Liver (tissue), 9 donors: Measurements from ENCODE around the gene NOP14. TPM values are rescaled to one million over a fixed set of nuclear protein-coding genes. Genes with fewer than 3 reads are reported as not detected.

Experiments used
- DNase-seq: peaks from one replicate; pipeline ENCODE4 v3.0.0-alpha.2; 2017; ENCODE audit warnings: low spot score
- H3K27ac ChIP-seq, 2 donors: one replicate each; pipeline ENCODE4 v1.7.0; 2013; ENCODE audit warnings: inconsistent platforms in 2 of 2, low read length in 2 of 2, control low read depth in 1 of 2, low read depth in 1 of 2, mild to moderate bottlenecking in 1 of 2
- H3K27me3 ChIP-seq, 4 donors: one replicate each; pipeline versions ENCODE4 v1.6.1 to v1.7.0; 2013; ENCODE audit warnings: low read length in 3 of 4, inconsistent platforms in 1 of 4, mild to moderate bottlenecking in 1 of 4, moderate library complexity in 1 of 4; ENCODE audit not compliant: control insufficient read depth in 4 of 4, insufficient read depth in 4 of 4
- H3K36me3 ChIP-seq, 4 donors: one replicate each; pipeline versions ENCODE4 v1.6.1 to v1.7.0; 2013; ENCODE audit warnings: low read length in 3 of 4, mild to moderate bottlenecking in 3 of 4, low read depth in 1 of 4, moderate library complexity in 1 of 4; ENCODE audit not compliant: control insufficient read depth in 4 of 4, insufficient read depth in 3 of 4
- H3K4me1 ChIP-seq, 4 donors: one replicate each; pipeline versions ENCODE4 v1.6.1 to v1.7.0; 2013; ENCODE audit warnings: low read length in 3 of 4, mild to moderate bottlenecking in 3 of 4, moderate library complexity in 1 of 4; ENCODE audit not compliant: control insufficient read depth in 4 of 4, insufficient read depth in 4 of 4
- H3K4me3 ChIP-seq, 3 donors: one replicate each; pipeline versions ENCODE4 v1.6.1 to v1.7.0; 2013; ENCODE audit warnings: low read length in 3 of 3, control low read depth in 1 of 3, low read depth in 1 of 3, mild to moderate bottlenecking in 1 of 3
- H3K9ac ChIP-seq, 2 donors: one replicate each; pipeline ENCODE4 v1.7.0; 2013; ENCODE audit warnings: low read length in 2 of 2, mild to moderate bottlenecking in 2 of 2, moderate library complexity in 2 of 2, control low read depth in 1 of 2, low read depth in 1 of 2
- H3K9me3 ChIP-seq, 4 donors: one replicate each; pipeline versions ENCODE4 v1.6.1 to v1.7.0; 2013; ENCODE audit warnings: low read length in 3 of 4; ENCODE audit not compliant: control insufficient read depth in 4 of 4
- CTCF ChIP-seq: fragments of 150-350 bp; IDR thresholded peaks from 2 replicates; pipeline ENCODE4 v1.5.1; 2017; ENCODE audit warnings: improper control_type of control experiment, low read depth, low read length; ENCODE audit not compliant: missing input control
- EGR1 ChIP-seq, 2 donors: IDR thresholded peaks; 2 replicates each; pipeline ENCODE4 v1.6.1; 2016 to 2018; ENCODE audit warnings: antibody characterized with exemption in 2 of 2, low read depth in 2 of 2
- FOXA2 ChIP-seq: IDR thresholded peaks from 2 replicates; pipeline ENCODE4 v1.6.1; 2016; ENCODE audit warnings: antibody characterized with exemption
- HNF4A ChIP-seq, 2 donors: conservative IDR thresholded peaks; 2 replicates each; pipeline ENCODE4 v1.6.1; 2016; ENCODE audit warnings: antibody characterized with exemption in 2 of 2, mild to moderate bottlenecking in 2 of 2
- HNF4G ChIP-seq: IDR thresholded peaks from 2 replicates; pipeline ENCODE4 v1.6.1; 2016; ENCODE audit warnings: antibody characterized with exemption
- JUND ChIP-seq, 2 donors: IDR thresholded peaks; 2 replicates each; pipeline ENCODE4 v1.6.1; 2016; ENCODE audit warnings: antibody characterized with exemption in 2 of 2
- NR2F2 ChIP-seq: IDR thresholded peaks from 2 replicates; pipeline ENCODE4 v1.6.1; 2016; ENCODE audit warnings: antibody characterized with exemption
- RAD21 ChIP-seq, 2 donors: IDR thresholded peaks; 2 replicates each; pipeline ENCODE4 v1.6.1; 2016; ENCODE audit warnings: antibody characterized with exemption in 2 of 2, mild to moderate bottlenecking in 2 of 2
- REST ChIP-seq: IDR thresholded peaks from 2 replicates; pipeline ENCODE4 v1.6.1; 2016; ENCODE audit warnings: antibody characterized with exemption, mild to moderate bottlenecking
- TAF1 ChIP-seq: conservative IDR thresholded peaks from 2 replicates; pipeline ENCODE4 v1.6.1; 2016; ENCODE audit warnings: antibody characterized with exemption, mild to moderate bottlenecking
- YY1 ChIP-seq: IDR thresholded peaks from 2 replicates; pipeline ENCODE4 v1.6.1; 2016; ENCODE audit warnings: antibody characterized with exemption, mild to moderate bottlenecking
- ZBTB33 ChIP-seq: IDR thresholded peaks from 2 replicates; pipeline ENCODE4 v1.6.1; 2016; ENCODE audit warnings: antibody characterized with exemption
- WGBS: extraction: QIAGEN DNeasy Blood & Tissue Kit; methylation state at CpG from one replicate; pipeline ENCODE4 v1.1.7; 2013; 5-methylcytosine and 5-hydroxymethylcytosine counted together
- polyA plus RNA-seq, 2 donors: library from polyadenylated mRNA; stranded (reverse) in 1 of 2; unstranded in 1 of 2; fragments of 200-250 nt in 1 of 2; fragments of >200 nt in 1 of 2; fragmentation: Nextera tagmentation in 1 of 2; extraction: Ambion mirVana in 1 of 2; gene quantifications; one replicate each; pipeline versions ENCODE4 v1.2.1 to v1.2.3, GENCODE V29; 2013 to 2015
- total RNA-seq, 2 donors: library from RNA; depleted of rRNA; stranded (reverse); fragments of >200 nt; gene quantifications; one replicate each; pipeline ENCODE4 v1.2.3, GENCODE V29; 2014
- donor health status: healthy.
- donor health status: healthy.
- donor health status: healthy.
- donor health status: healthy.
- donor health status: healthy.

Gene NOP14
- total and polyA plus RNA-seq, 4 donors: 10.5 to 22.9 (median 14.4) TPM

- TF ChIP-seq JUND (IDR thresholded peaks at IDR 0.05) (no peak), HNF4A (conservative IDR thresholded peaks at IDR 0.05) (no peak), EGR1 (IDR thresholded peaks at IDR 0.05; ENCODE audit: low read depth in 2 of 2) (no peak), FOXA2 (no peak), TAF1 (no peak)
Measured at GRCh38 chr4:3010998-3011397, 47.8 kb upstream of the NOP14 start (continued).

GRCh38 chr4:3010577-3010976 is 47.4 kb upstream of the NOP14 start:
- Histone ChIP-seq H3K27me3 (no peaks in the 10 kb centered on the region), H3K9me3 (no peaks in the 10 kb centered on the region), H3K36me3 (no peaks in the 10 kb centered on the region), H3K4me3 (no peak overlapping the region), H3K9ac (no peak overlapping the region), H3K4me1 (peaks cover 0 to 9% (median 8%) of the 10 kb centered on the region in 4 donors), H3K27ac (no peak overlapping the region)
- TF ChIP-seq FOXA2: no peak
- no peak for TF ChIP-seq NR2F2
- no peak for TF ChIP-seq REST
- no peak for TF ChIP-seq ZBTB33
- no peak for TF ChIP-seq EGR1 (IDR thresholded peaks at IDR 0.05; ENCODE audit: low read depth in 2 of 2)
- TF ChIP-seq YY1: no peak
- TF ChIP-seq CTCF: no peak
- TF ChIP-seq TAF1: no peak
- 91% methylated on average over 2 of the region's 2 CpGs for WGBS
- no peak for DNase-seq

- DNase-seq: no peak
- H3K27ac ChIP-seq: no peak overlapping the region
- peaks cover 0 to 9% (median 8%) of the 10 kb centered on the region in 4 donors for H3K4me1 ChIP-seq
- no peaks in the 10 kb centered on the region for H3K9me3 ChIP-seq
- TF ChIP-seq HNF4G (no peak), CTCF (peak; percentile 25), RAD21 (IDR thresholded peaks at IDR 0.05) (peak; percentile 54)
- no peaks in the 10 kb centered on the region for H3K36me3 ChIP-seq
- no peak overlapping the region for H3K4me3 ChIP-seq
- 55% methylated on average over 7 of the region's 7 CpGs for WGBS
- H3K27me3 ChIP-seq: no peaks in the 10 kb centered on the region
- no peak overlapping the region for H3K9ac ChIP-seq
Measured at GRCh38 chr4:3009422-3009821, 46.2 kb upstream of the NOP14 start.
